BE2C (cell line): ENCODE data around the gene NXN. TPM values are rescaled to one million over a fixed set of nuclear protein-coding genes. Genes with fewer than 3 reads are reported as not detected.
A peak's percentile ranks its signal among the peaks of the same experiment; 100 is the strongest.

Experiments
- DNase-seq: peaks from one replicate; pipeline ENCODE4 v3.0.0-alpha.2; 2020
- H3K27me3 ChIP-seq: fragments of 250-450 bp; sonication (Bioruptor Pico); 2 replicates; pipeline ENCODE4 v1.5.1; 2020; ENCODE audit warnings: mild to moderate bottlenecking
- H3K36me3 ChIP-seq: fragments of 250-450 bp; sonication (Bioruptor Pico); 2 replicates; pipeline ENCODE4 v1.5.1; 2020; ENCODE audit warnings: mild to moderate bottlenecking
- H3K4me1 ChIP-seq: fragments of 250-450 bp; sonication (Bioruptor Pico); 2 replicates; pipeline ENCODE4 v1.5.1; 2020
- H3K4me3 ChIP-seq: 2 replicates; pipeline ENCODE4 v1.5.1; 2011; ENCODE audit warnings: low read depth, low read length
- H3K9me3 ChIP-seq: fragments of 250-450 bp; sonication (Bioruptor Pico); 2 replicates; pipeline ENCODE4 v1.5.1; 2020
- CTCF ChIP-seq: IDR thresholded peaks from 2 replicates; pipeline ENCODE4 v1.5.1; 2012; ENCODE audit warnings: mild to moderate bottlenecking, low read depth, low read length
- polyA plus RNA-seq: library from polyadenylated mRNA; unstranded; fragments of >200 nt; gene quantifications from one replicate; pipeline ENCODE4 v1.2.1, GENCODE V29; 2012; ENCODE audit warnings: low read depth, missing spikeins; ENCODE audit not compliant: insufficient read length, insufficient read depth

Gene NXN
- 11.4 TPM for polyA plus RNA-seq

- DNase-seq: peak; percentile 79
- no peak for TF ChIP-seq CTCF
- H3K4me1 ChIP-seq: no peaks in the 10 kb centered on the region
- peak within 1 kb of the TSS; percentile 38 for H3K4me3 ChIP-seq
- no peaks in the 10 kb centered on the region for H3K9me3 ChIP-seq
- peaks cover 37% of the 10 kb centered on the region for H3K27me3 ChIP-seq
- no peaks in the 10 kb centered on the region for H3K36me3 ChIP-seq
Observed at GRCh38 chr17:979539-980405, at the start of gene NXN. Gene NXN (minus strand): TSS chr17:979776.

GRCh38 chr17:1027044-1027443 lies 47.5 kb upstream of the NXN start:
- no peaks in the 10 kb centered on the region for H3K36me3 ChIP-seq
- H3K4me3 ChIP-seq: no peak overlapping the region
- no peak for DNase-seq
- H3K4me1 ChIP-seq: peaks cover 9% of the 10 kb centered on the region
- H3K27me3 ChIP-seq: no peaks in the 10 kb centered on the region
- no peak for TF ChIP-seq CTCF
- H3K9me3 ChIP-seq: no peaks in the 10 kb centered on the region

GRCh38 chr17:1026599-1026975 lies 47.0 kb upstream of the NXN start:
- peaks cover 9% of the 10 kb centered on the region for H3K4me1 ChIP-seq
- H3K9me3 ChIP-seq: no peaks in the 10 kb centered on the region
- H3K27me3 ChIP-seq: no peaks in the 10 kb centered on the region
- no peak for TF ChIP-seq CTCF
- DNase-seq: no peak
- no peaks in the 10 kb centered on the region for H3K36me3 ChIP-seq
- H3K4me3 ChIP-seq: no peak overlapping the region

- no peak for DNase-seq
- Histone ChIP-seq H3K36me3 (no peaks in the 10 kb centered on the region), H3K27me3 (no peaks in the 10 kb centered on the region), H3K9me3 (no peaks in the 10 kb centered on the region), H3K4me1 (peaks cover 9% of the 10 kb centered on the region), H3K4me3 (no peak overlapping the region)
- TF ChIP-seq CTCF: no peak
Observed at GRCh38 chr17:1025733-1026598, 46.4 kb upstream of the NXN start.

GRCh38 chr17:1024076-1024475 lies 44.5 kb upstream of the NXN start:
- no peak for DNase-seq
- H3K4me3 ChIP-seq: no peak overlapping the region
- no peaks in the 10 kb centered on the region for H3K4me1 ChIP-seq
- no peaks in the 10 kb centered on the region for H3K9me3 ChIP-seq
- TF ChIP-seq CTCF: no peak
- no peaks in the 10 kb centered on the region for H3K36me3 ChIP-seq
- H3K27me3 ChIP-seq: no peaks in the 10 kb centered on the region
